K562 (cell line): Measurements from ENCODE around the gene CYB561A3. TPM values are rescaled to one million over a fixed set of nuclear protein-coding genes. Genes with fewer than 3 reads are reported as not detected.

Experiments
- ATF1 ChIP-seq, 2 experiments: fragments of 450-650 bp in 1 of 2; IDR thresholded peaks; 2 replicates each; pipeline ENCODE4 v1.6.1; 2016; ENCODE audit warnings: missing compliant biosample characterization in 1 of 2, missing genetic modification characterization in 1 of 2
- BCOR ChIP-seq: fragments of 450-650 bp; IDR thresholded peaks from 2 replicates; pipeline ENCODE4 v1.6.1; 2016
- CBX1 ChIP-seq: sonication (generic); IDR thresholded peaks from 2 replicates; pipeline ENCODE4 v1.6.1; 2016; ENCODE audit warnings: antibody characterized with exemption, low read depth, mild to moderate bottlenecking
- CBX8 ChIP-seq: fragments of 200-600 bp; sonication (generic); IDR thresholded peaks from 2 replicates; pipeline ENCODE4 v1.6.1; 2012; ENCODE audit warnings: borderline replicate concordance, mixed run types, low read depth, mild to moderate bottlenecking, moderate library complexity, mixed read lengths, low read length, control low read depth, inconsistent platforms; ENCODE audit not compliant: poor library complexity, severe bottlenecking; ENCODE audit errors: extremely low read depth
- CHCHD3 ChIP-seq: fragments of 250-450 bp; sonication (Bioruptor Pico); IDR thresholded peaks from 2 replicates; pipeline ENCODE4 v2.1.2; 2022; ENCODE audit warnings: mild to moderate bottlenecking
- GATA2 ChIP-seq: sonication (generic); formaldehyde crosslinking; IDR thresholded peaks from 2 replicates; pipeline ENCODE4 v1.4.0; 2020; ENCODE audit warnings: mild to moderate bottlenecking, missing genetic modification reagents
- GTF2E2 ChIP-seq: fragments of 200-800 bp; sonication (Bioruptor generic); IDR thresholded peaks from 2 replicates; pipeline ENCODE4 v1.6.1; 2016; ENCODE audit warnings: missing genetic modification characterization, missing compliant biosample characterization
- HDAC1 ChIP-seq, 2 experiments: fragments of 450-650 bp; IDR thresholded peaks; 2 replicates each; pipeline ENCODE4 v1.6.1; 2016 to 2017; ENCODE audit warnings: inconsistent platforms in 1 of 2, mild to moderate bottlenecking in 1 of 2, moderate library complexity in 1 of 2
- KLF10 ChIP-seq: fragments of 250-450 bp; sonication (Bioruptor Pico); IDR thresholded peaks from 2 replicates; pipeline ENCODE4 v1.6.1; 2021; ENCODE audit warnings: matching md5 sums
- NCOR1 ChIP-seq: fragments of 450-650 bp; IDR thresholded peaks from 2 replicates; pipeline ENCODE4 v1.6.1; 2016; ENCODE audit warnings: mild to moderate bottlenecking, moderate library complexity
- SAP30 ChIP-seq: fragments of 200-600 bp; sonication (generic); IDR thresholded peaks from 2 replicates; pipeline ENCODE4 v1.6.1; 2012; ENCODE audit warnings: borderline replicate concordance, low read depth, mild to moderate bottlenecking, moderate library complexity, low read length, control low read depth, inconsistent platforms; ENCODE audit not compliant: insufficient read depth, poor library complexity, severe bottlenecking
- TEAD2 ChIP-seq: fragments of 450-650 bp; IDR thresholded peaks from 2 replicates; pipeline ENCODE4 v1.6.1; 2016; ENCODE audit warnings: missing genetic modification characterization, control low read depth, missing compliant biosample characterization
- WHSC1 ChIP-seq: IDR thresholded peaks from one replicate; pipeline ENCODE4 v1.6.1; 2012; ENCODE audit warnings: low read length, control low read depth, inconsistent platforms
- ZC3H11A ChIP-seq: IDR thresholded peaks from 2 replicates; pipeline ENCODE4 v1.6.1; 2012; ENCODE audit warnings: low read depth, low read length, improper control_type of control experiment
- ZFP30 ChIP-seq: fragments of 250-450 bp; sonication (Bioruptor Pico); IDR thresholded peaks from 2 replicates; pipeline ENCODE4 v1.8.0; 2022; ENCODE audit warnings: moderate library complexity, mild to moderate bottlenecking, inconsistent platforms, borderline replicate concordance
- ZNF140 ChIP-seq: fragments of 250-450 bp; sonication (Bioruptor Pico); IDR thresholded peaks from 2 replicates; pipeline ENCODE4 v1.8.0; 2021; ENCODE audit warnings: moderate library complexity, mild to moderate bottlenecking, inconsistent platforms
- ZNF232 ChIP-seq: sonication (generic); formaldehyde crosslinking; IDR thresholded peaks from 2 replicates; pipeline ENCODE4 v1.8.0; 2022; ENCODE audit warnings: mild to moderate bottlenecking, missing genetic modification reagents
- ZNF589 ChIP-seq: fragments of 200-800 bp; sonication (Bioruptor generic); IDR thresholded peaks from 2 replicates; pipeline ENCODE4 v1.6.1; 2016; ENCODE audit warnings: low read depth, missing genetic modification characterization, missing compliant biosample characterization
- ZNF668 ChIP-seq: fragments of 250-450 bp; sonication (Bioruptor Pico); IDR thresholded peaks from 2 replicates; pipeline ENCODE4 v1.8.0; 2022; ENCODE audit warnings: mild to moderate bottlenecking, inconsistent platforms
- polyA plus RNA-seq, 8 experiments: library from polyadenylated mRNA; depleted of rRNA in 4 of 8; stranded (reverse) in 5 of 8; unstranded in 3 of 8; fragments of >200 nt; fragmentation: Nextera tagmentation in 2 of 8; fragmentation: Illumina TruSeq in 1 of 8; extraction: Ambion mirVana in 2 of 8; extraction: Trizol in 1 of 8; gene quantifications; 2 replicates each; pipeline versions ENCODE4 v1.2.1 to v1.2.3, GENCODE V29; 2011 to 2014; ENCODE audit warnings: inconsistent platforms in 1 of 8, missing spikeins in 1 of 8
- total RNA-seq, 7 experiments: library from RNA; depleted of rRNA in 6 of 7; stranded (reverse); fragments of >200 nt in 6 of 7; fragmentation: Illumina TruSeq in 2 of 7; extraction: Trizol in 2 of 7; gene quantifications; 2 replicates each; pipeline versions ENCODE4 v1.2.1 to v1.2.3, GENCODE V29; 2011 to 2021; ENCODE audit warnings: low replicate concordance in 1 of 7
- TF ChIP-seq, protein P1 (sequence below), 2 experiments: IDR thresholded peaks in 1 of 2; conservative IDR thresholded peaks in 1 of 2; 2 replicates each; pipeline ENCODE4 v1.6.1; 2016; ENCODE audit warnings: low read depth in 2 of 2, mild to moderate bottlenecking in 1 of 2, missing compliant biosample characterization in 1 of 2, missing genetic modification characterization in 1 of 2, moderate library complexity in 1 of 2
- TF ChIP-seq, protein P2 (sequence below): IDR thresholded peaks from 2 replicates; pipeline ENCODE4 v1.6.1; 2012; ENCODE audit warnings: low read depth, low read length, improper control_type of control experiment, borderline replicate concordance

CYB561A3 gene
- total and polyA plus RNA-seq, 9 of the 15 experiments (the other 6 are each of a cell fraction or from before 2014, with no cell fraction given), result 29.2 to 78.9 (median 37.9) TPM

DNA sequence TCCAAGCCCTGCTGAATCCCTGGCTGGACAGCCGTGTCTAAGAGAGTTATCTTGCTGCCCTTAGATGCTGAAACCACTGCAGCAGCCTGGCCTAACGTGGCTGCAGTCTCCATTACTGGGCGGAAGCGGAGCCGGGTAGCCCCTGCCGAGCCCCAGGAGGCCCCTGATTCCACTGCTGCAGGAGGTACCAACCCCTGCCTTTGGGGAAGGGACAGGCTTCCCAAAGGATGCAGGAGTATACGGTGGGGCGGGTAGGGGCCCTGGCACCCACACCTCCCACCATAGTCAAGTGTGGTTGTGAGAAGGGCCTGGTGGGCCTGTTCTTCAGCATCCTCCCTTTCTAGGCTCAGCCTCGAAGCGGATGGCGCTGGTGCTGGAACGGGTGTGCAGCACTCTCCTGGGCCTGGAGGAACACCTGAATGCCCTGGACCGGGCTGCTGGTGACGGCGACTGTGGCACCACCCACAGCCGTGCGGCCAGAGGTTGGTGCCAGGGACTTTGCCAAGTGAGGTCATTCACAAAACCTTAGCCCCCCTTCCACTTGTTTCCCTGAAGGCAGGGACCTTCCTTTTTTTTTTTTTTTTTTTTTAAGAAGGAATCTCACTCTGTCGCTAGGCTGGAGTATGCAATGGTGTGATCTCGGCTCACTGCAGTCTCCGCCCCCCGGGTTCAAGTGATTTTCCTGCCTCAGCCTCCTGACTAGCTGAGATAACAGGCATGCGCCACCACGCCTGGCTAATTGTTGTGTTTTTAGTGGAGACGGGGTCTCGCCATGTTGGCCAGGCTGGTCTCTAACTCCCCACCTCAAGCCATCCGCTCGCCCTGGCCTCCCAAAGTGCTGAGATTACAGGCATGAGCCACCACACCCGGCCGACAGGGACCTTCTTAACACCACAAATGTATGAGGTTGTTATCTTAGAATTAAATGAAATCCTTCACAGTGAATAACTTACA, 17.6 kb downstream of the CYB561A3 start (continued):
- no peak for TF ChIP-seq ZNF589
- TF ChIP-seq ATF1 (CRISPR knock-in tag; IDR thresholded peaks at IDR 0.05), result no peak
- TF ChIP-seq ATF1 (tag; IDR thresholded peaks at IDR 0.05), result no peak
- TF ChIP-seq ZC3H11A, result no peak
- no peak for TF ChIP-seq CHCHD3 (CRISPR knock-in tag)
- TF ChIP-seq CBX1, result no peak
- no peak for TF ChIP-seq CBX8
- TF ChIP-seq WHSC1, result no peak
- TF ChIP-seq GTF2E2 (tag), result no peak
- no peak for TF ChIP-seq ZNF232
- TF ChIP-seq BCOR, result peak; percentile 76
- 0 out of 2 replicates have a peak, but pooled peaks have one; percentile 10 for TF ChIP-seq GATA2 (CRISPR knock-in tag)
- no peak for TF ChIP-seq ZNF668 (CRISPR knock-in tag)
- no peak for TF ChIP-seq ZFP30 (CRISPR knock-in tag)
- TF ChIP-seq, protein P1, sequence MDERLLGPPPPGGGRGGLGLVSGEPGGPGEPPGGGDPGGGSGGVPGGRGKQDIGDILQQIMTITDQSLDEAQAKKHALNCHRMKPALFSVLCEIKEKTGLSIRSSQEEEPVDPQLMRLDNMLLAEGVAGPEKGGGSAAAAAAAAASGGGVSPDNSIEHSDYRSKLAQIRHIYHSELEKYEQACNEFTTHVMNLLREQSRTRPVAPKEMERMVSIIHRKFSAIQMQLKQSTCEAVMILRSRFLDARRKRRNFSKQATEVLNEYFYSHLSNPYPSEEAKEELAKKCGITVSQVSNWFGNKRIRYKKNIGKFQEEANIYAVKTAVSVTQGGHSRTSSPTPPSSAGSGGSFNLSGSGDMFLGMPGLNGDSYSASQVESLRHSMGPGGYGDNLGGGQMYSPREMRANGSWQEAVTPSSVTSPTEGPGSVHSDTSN (CRISPR knock-in tag; IDR thresholded peaks at IDR 0.05; ENCODE audit: low read depth), result no peak
- TF ChIP-seq, protein P1 (tag; conservative IDR thresholded peaks at IDR 0.05; ENCODE audit: low read depth), result no peak
- TF ChIP-seq KLF10 (CRISPR knock-in tag), result no peak
- TF ChIP-seq, protein P2, sequence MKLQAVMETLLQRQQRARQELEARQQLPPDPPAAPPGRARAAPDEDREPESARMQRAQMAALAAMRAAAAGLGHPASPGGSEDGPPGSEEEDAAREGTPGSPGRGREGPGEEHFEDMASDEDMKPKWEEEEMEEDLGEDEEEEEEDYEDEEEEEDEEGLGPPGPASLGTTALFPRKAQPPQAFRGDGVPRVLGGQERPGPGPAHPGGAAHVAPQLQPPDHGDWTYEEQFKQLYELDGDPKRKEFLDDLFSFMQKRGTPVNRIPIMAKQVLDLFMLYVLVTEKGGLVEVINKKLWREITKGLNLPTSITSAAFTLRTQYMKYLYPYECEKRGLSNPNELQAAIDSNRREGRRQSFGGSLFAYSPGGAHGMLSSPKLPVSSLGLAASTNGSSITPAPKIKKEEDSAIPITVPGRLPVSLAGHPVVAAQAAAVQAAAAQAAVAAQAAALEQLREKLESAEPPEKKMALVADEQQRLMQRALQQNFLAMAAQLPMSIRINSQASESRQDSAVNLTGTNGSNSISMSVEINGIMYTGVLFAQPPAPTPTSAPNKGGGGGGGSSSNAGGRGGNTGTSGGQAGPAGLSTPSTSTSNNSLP, result no peak
- no peak for TF ChIP-seq ZNF140 (CRISPR knock-in tag)
- no peak for TF ChIP-seq SAP30
- TF ChIP-seq NCOR1, result peak; percentile 34; the same call in 1 of the 2 replicates
- peak in 1 of 2 experiments; percentile 33; a peak in 1 of 4 replicates for TF ChIP-seq HDAC1 (IDR thresholded peaks at IDR 0.05)
- no peak for TF ChIP-seq TEAD2 (tag)
